Kasumi-1 (cell line): ENCODE measurements around the gene FLYWCH1.

Source experiments
- DNase-seq, 2 experiments: peaks; one replicate each; lab custom pipeline; 2025; lab: John Stamatoyannopoulos, UW

FLYWCH1 gene

GRCh38 chr16:2900526-2901075 lies 11.1 kb upstream of the FLYWCH1 start:
- no peak for DNase-seq

DNA sequence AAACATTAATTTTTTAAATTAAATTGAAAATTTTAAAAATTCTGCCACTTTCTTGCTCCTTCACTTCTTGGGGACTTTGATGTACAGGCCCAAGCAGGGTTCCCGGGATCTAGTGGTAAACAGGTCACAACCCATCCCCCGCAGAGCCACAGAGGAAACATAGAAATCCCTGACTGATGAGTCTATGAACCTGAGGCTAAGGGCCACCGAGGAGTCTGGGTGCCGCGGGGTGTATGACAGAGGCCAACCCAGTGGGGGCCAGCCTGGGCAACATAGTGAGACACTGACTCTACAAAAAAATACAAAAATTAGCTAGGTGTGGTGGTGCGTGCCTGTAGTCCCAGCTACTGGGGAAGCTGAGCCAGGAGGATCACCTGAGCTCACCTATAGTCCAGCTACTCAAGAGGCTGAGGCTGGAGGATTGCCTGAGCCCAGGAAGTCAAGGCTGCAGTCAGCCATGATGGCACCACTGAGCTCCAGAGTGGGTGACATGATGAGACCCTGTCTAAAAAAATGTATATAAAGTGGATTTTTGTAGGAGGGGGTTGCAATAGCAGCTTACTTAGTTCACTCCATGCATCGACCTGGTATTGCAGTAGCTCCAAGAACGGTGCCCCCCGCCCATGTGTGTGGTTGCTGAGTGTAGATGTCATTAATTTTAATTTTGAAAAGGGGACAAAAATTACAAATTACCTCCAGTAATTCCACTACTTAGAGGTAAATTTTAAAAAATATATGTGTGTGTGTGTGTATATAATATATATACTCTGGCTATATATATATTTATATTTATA lies 9.2 kb upstream of the FLYWCH1 start:
- no peak for DNase-seq

DNA sequence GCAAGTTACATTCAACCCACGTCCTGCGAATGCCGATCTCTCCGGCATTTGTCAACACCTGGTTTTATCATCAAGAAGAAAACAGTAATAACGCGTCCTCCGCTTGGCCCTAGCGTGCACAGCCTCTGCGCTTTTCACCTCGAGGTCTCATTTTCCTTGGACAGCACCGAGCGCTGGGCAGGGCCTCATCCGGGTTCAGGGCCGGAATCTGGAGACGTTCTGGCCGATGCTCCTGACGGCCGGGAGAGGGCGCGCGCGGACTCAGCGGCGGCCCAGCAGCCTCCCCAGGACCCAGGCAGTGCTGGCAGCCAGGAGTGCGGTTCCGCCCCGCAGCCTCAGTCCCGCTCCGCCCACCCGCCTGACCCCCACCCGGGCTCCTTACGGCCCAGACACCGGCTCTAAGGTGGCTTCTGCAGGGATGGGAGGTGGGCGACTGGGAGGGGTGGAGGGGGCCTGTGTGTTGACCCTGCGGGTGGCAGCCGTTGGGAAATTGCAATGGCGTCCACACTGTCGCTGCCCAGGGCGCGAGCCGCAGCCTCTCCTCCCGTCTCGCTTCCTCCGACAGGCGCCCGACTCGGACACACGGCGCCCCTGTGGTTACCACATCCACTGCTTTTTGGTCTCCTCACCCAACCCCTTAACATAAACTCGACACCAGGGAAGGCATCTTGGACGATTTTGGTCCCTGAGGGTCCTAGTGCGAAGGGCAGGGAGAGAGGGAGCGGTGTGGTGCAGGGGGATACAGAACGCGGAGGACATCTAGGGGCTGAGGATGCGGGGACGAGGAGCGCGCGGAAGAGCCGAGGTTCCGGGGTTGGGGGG lies 7.4 kb upstream of the FLYWCH1 start:
- peak; percentile 57 for DNase-seq

GRCh38 chr16:2904922-2905240 lies 6.8 kb upstream of the FLYWCH1 start:
- no peak for DNase-seq

DNA sequence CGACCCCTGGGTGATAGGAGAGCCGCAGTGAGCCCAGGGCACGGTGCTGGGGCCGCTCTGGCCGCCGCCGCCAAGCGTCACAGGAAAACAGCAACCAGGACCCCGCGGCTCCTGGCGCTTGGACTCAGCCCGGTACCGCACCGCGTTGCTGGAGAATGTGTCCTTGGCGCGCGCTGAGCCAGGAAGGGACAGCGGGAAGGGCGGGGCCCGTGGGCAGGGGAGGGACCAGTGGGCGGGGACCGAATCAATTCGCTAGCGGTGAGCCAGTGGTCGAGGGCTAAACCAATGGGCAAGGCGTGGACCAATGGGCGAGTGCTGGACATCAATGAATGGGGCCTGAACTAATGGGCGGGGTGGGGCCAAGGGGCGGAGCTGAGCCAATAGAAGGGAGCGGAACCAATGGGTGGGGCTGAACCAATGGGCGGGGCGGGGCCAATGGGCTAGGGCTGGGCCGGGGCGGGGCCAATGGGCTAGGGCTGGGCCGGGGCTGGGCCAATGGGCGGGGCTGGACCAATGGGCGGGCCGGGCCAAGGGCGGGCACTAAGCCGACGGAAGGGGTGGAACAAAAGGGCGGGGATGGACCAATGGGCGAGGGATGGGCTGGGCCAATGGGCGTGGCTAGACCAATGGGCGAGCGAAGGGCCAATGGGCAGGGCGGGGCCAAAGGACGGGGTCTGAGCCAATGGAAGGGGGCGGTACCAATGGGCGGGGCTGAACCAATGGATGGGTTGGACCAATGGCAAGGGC lies 6.3 kb upstream of the FLYWCH1 start:
- peak; percentile 87 to 89 for DNase-seq

DNA sequence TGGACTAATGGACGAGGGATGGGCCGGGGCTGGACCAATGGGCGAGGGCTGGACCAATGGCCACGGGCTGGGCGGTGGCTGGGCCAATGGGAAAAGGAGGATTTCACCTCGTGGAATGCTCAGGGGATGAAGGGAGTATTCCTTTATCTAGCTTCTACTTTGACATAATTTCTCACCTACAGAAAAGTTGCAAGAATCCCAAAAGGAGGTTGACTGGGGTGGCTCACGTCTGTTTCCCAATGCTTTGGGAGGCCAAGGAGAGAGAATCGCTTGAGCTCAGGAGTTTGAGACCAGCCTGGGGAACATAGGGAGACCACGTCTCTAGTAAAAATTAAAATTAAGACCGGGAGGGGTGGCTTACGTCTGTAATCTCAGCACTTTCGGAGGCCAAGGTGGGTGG lies 5.7 kb upstream of the FLYWCH1 start:
- no peak for DNase-seq

GRCh38 chr16:2907084-2907753 lies 4.5 kb upstream of the FLYWCH1 start:
- peak in 1 of 2 experiments; percentile 1 for DNase-seq

DNA sequence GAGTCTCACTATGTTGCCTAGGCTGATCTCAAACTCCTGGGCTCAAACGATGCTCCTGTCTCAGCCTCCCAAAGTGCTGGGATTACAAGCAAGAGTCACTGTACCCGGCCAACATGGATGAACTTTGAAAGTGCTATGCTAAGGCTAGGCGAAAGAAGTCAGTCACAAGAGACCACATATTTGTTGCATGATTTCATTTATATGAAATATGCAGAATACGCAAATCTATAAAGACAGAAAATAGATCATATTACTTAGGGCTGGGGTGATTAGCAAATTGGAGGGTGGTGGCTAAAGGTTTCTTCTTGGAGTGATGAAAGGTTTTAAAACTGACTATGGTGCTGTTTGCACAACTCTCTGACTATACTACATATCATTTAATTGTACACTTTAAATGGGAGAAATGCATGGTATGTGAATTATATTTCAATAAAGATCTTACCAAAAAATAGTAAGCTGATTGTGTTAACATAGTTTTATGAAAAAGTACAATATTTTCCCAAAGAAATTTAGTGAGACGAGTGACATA lies 1.2 kb upstream of the FLYWCH1 start:
- no peak for DNase-seq

GRCh38 chr16:2912330-2913199 lies 834 bp downstream of the FLYWCH1 start:
- peak; percentile 12 to 26 for DNase-seq

DNA sequence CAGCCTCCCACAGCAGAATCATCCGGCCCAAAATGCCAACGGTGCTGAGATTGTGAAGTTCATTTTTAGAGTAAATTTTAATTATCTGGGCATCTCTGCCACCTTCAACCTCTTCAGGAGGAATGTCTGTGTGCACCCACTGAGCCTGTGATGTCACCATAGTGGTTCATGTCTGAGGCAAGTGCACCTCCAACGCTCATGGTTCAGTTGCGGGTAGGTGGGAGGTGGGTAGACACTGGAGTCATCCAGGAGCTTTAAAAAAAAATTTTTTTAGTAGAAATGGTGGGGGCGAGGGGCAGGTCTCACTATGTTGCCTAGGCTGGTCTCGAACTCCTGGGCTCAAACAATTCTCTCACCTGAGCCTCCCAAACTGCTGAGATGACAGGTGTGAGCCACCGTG lies 1.9 kb downstream of the FLYWCH1 start:
- no peak for DNase-seq

DNA sequence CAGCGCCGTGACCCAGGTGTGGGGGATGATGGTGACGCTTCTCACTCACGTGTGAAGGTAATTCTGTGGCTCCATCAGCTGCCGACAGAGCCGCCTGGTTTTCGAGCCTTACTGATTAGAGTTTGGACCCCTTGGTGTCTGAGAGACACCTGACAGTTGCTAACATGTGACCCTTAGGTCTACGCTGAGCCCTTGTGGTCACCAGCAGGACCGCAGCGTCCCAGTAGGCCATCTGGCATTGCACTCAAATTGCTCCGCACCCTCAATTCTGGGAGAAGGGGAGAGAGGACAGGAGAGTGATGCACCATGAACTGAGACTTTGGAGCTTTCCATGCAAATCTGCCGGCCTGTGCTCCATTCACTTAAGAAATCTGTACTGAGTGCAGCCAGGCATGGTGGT lies 2.5 kb downstream of the FLYWCH1 start:
- no peak for DNase-seq

- no peak for DNase-seq
These were observed 3.6 kb downstream of the FLYWCH1 start for GRCh38 chr16:2915196-2915929.

- DNase-seq, result peak; percentile 22 to 49
These were observed 8.0 kb downstream of the FLYWCH1 start for GRCh38 chr16:2919511-2920255.

- DNase-seq, result no peak
These were observed 11.8 kb downstream of the FLYWCH1 start for GRCh38 chr16:2923481-2923880.

DNA sequence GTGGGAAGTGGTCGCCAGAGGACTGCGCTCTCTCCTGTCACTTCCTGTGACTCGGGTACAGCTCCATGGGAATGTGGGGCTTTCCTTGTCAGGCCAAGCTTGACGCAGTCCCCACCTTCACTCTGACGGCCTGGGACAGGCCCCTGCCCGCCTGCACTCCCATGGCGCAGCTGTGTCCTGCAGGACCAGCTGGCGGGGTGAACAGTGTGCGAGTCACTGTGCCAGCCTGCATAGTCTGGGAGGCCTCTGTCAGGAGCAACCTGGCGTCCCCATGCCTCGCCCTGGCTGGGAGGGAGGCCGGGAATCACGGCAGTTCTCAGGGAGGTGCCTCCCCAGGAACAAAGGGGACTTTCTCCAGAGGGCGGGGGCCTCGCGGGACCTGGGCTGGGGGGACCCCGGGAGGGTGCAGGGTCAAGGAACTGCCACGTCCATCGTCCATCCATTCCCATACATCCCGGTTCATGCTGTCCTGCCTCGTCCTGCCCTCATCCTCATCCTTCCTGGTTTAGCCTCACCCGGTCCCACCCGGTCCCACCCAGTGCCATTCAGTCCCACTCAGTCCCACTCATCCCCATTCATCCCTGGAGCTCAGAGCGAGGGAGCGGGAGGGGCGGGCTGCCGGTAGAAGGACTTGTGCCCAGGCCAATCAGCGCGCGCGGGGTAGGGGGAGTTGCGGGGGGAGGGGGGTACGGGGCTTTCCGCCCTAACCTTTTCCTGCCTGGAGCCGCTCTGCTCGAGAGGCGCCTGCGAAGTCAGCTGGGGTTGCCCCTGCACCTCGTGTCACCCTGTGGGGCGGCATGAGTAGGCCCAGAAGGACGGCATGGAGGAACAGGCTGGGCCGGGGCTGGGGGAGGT lies 13.4 kb downstream of the FLYWCH1 start:
- DNase-seq, result no peak

GRCh38 chr16:2925951-2926649 lies 14.4 kb downstream of the FLYWCH1 start:
- DNase-seq, result no peak

DNA sequence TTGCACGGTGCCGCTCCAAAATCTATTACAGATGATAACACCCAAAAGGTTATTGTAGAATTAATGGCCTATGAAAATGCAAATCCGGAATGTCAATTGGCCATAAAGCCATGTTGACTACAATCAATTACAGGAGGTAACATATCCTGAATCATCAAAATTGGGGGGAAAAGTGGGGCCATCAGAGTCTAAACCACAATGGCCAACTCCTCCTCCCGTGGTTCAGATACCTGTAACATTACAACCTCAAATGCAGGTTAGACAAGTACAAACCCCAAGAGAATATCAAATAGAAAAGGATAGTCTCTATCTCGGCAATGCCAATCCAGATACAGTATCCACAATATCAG lies 14.9 kb downstream of the FLYWCH1 start:
- no peak for DNase-seq
